Caki2 (cell line): Measurements from ENCODE around the gene NEK2. TPM values are rescaled to one million over a fixed set of nuclear protein-coding genes. Genes with fewer than 3 reads are reported as not detected.

Source experiments
- DNase-seq: peaks from one replicate; pipeline ENCODE4 v3.0.0-alpha.2; 2015; ENCODE audit warnings: low read depth
- in situ Hi-C: cut with HindIII; loops from 2 replicates; pipeline ENCODE4 v1.10.0; 2016; ENCODE audit warnings: low sequenced_read_pairs, low pct_unique_long_range_greater_than_20kb, mixed read lengths
- total RNA-seq: library from RNA; depleted of rRNA; stranded (reverse); fragments of >200 nt; shearing (Covaris generic); gene quantifications from 2 replicates; pipeline ENCODE4 v1.2.3, GENCODE V29; 2014; ENCODE audit warnings: low replicate concordance; rRNA removed

Gene NEK2
- total RNA-seq, 1 experiment from 2014 or later = 39.9 TPM

GRCh38 chr1:211621447-211622198, 53.8 kb downstream of the NEK2 start:
- peak; percentile 80 for DNase-seq
- in situ Hi-C loops = no loop called here

- in situ Hi-C loops = no loop called here
Observed at GRCh38 chr1:211620097-211620496, 55.3 kb downstream of the NEK2 start.

GRCh38 chr1:211619033-211619996, 56.1 kb downstream of the NEK2 start:
- in situ Hi-C loops = no loop called here
- no peak for DNase-seq

More at GRCh38 chr1:211620097-211620496, 55.3 kb downstream of the NEK2 start:
- no peak for DNase-seq

- in situ Hi-C loops = no loop called here
- DNase-seq = no peak
Observed at GRCh38 chr1:211616965-211617297, 58.5 kb downstream of the NEK2 start.

GRCh38 chr1:211616231-211616964, 59.0 kb downstream of the NEK2 start:
- no peak for DNase-seq
- in situ Hi-C loops = no loop called here

- no peak for DNase-seq
- in situ Hi-C loops = no loop called here
Observed at GRCh38 chr1:211614615-211615014, 60.8 kb downstream of the NEK2 start.

GRCh38 chr1:211613951-211614350, 61.5 kb downstream of the NEK2 start:
- no peak for DNase-seq

GRCh38 chr1:211613108-211613947, 62.1 kb downstream of the NEK2 start:
- DNase-seq = peak; percentile 87
- in situ Hi-C loops = no loop called here

More at GRCh38 chr1:211613951-211614350, 61.5 kb downstream of the NEK2 start:
- in situ Hi-C loops = no loop called here

GRCh38 chr1:211612786-211613107, 62.7 kb downstream of the NEK2 start:
- no peak for DNase-seq
- in situ Hi-C loops = no loop called here

Other genes with a start within 250 kb of the NEK2 start
- not detected in 2 replicates for gene RD3, start 183.5 kb downstream of the NEK2 start, total RNA-seq
- gene SLC30A1, start 96.5 kb downstream of the NEK2 start, total RNA-seq = 18.4 and 19.0 TPM in 2 replicates
- 29.7 and 38.8 TPM in 2 replicates for gene LPGAT1, start 155.1 kb upstream of the NEK2 start, total RNA-seq